Measurements from ENCODE around the gene CASK. TPM values are rescaled to one million over a fixed set of nuclear protein-coding genes. Genes with fewer than 3 reads are reported as not detected.

Gene CASK
- total and polyA plus RNA-seq, 2 donors (not counting 1 experiment from before 2014, with no cell fraction given): 27.4 to 78.3 TPM

- H3K9ac ChIP-seq (ENCODE audit: insufficient read depth, low read length): no peak overlapping the region
- peak in 1 of 2 donors; percentile 29 for DNase-seq (ENCODE audit: low read depth in 2 of 2)
- TF ChIP-seq CTCF (conservative IDR thresholded peaks at IDR 0.05 in 1 of 2, IDR thresholded peaks at IDR 0.05 in 1 of 2; ENCODE audit: low read depth in 1 of 2, low read length in 2 of 2): no peak
- no peak for TF ChIP-seq EZH2 (IDR thresholded peaks at IDR 0.05; ENCODE audit: low read length, missing control alignments)
- no peaks in the 10 kb centered on the region for H4K20me1 ChIP-seq (ENCODE audit: control insufficient read depth, extremely low read depth, insufficient read depth, low read length)
- no peaks in the 10 kb centered on the region for H3K36me3 ChIP-seq (ENCODE audit: control insufficient read depth, insufficient read depth, low read length)
- no peak overlapping the region for H2AFZ ChIP-seq (ENCODE audit: low read length)
- no peaks in the 10 kb centered on the region for H3K27me3 ChIP-seq (ENCODE audit: control insufficient read depth, insufficient read depth, low read length)
- no peak overlapping the region for H3K4me2 ChIP-seq (ENCODE audit: extremely low read depth, insufficient read depth, low read length)
- H3K4me3 ChIP-seq (replicated peaks in 1 of 4; ENCODE audit: control extremely low read depth in 1 of 4, insufficient read depth in 1 of 4, low read depth in 3 of 4, low read length in 4 of 4): no peak overlapping the region
- H3K4me1 ChIP-seq (ENCODE audit: control insufficient read depth, extremely low read depth, insufficient read depth, low read length): no peaks in the 10 kb centered on the region
- H3K27ac ChIP-seq (ENCODE audit: insufficient read depth, low read length): no peak overlapping the region
- H3K9me3 ChIP-seq (ENCODE audit: control insufficient read depth, insufficient read depth, low read depth, low read length): no peaks in the 10 kb centered on the region
- no peaks in the 10 kb centered on the region for H3K79me2 ChIP-seq (ENCODE audit: control insufficient read depth, insufficient read depth, low read length)
These were observed 255.7 kb downstream of the CASK start for GRCh38 chrX:41667631-41668030.

- DNase-seq (ENCODE audit: low read depth in 2 of 2): peak; percentile 34 to 70
- no peak overlapping the region for H3K4me2 ChIP-seq (ENCODE audit: extremely low read depth, insufficient read depth, low read length)
- no peaks in the 10 kb centered on the region for H3K36me3 ChIP-seq (ENCODE audit: control insufficient read depth, insufficient read depth, low read length)
These were observed 257.1 kb downstream of the CASK start for GRCh38 chrX:41666251-41666650.

GRCh38 chrX:41665686-41666085 is 257.7 kb downstream of the CASK start:
- Histone ChIP-seq H2AFZ (ENCODE audit: low read length) (no peak overlapping the region), H3K4me3 (replicated peaks in 1 of 4; ENCODE audit: control extremely low read depth in 1 of 4, insufficient read depth in 1 of 4, low read depth in 3 of 4, low read length in 4 of 4) (no peak overlapping the region), H3K36me3 (ENCODE audit: control insufficient read depth, insufficient read depth, low read length) (no peaks in the 10 kb centered on the region), H4K20me1 (ENCODE audit: control insufficient read depth, extremely low read depth, insufficient read depth, low read length) (no peaks in the 10 kb centered on the region), H3K79me2 (ENCODE audit: control insufficient read depth, insufficient read depth, low read length) (no peaks in the 10 kb centered on the region), H3K9me3 (ENCODE audit: control insufficient read depth, insufficient read depth, low read depth, low read length) (no peaks in the 10 kb centered on the region), H3K4me1 (ENCODE audit: control insufficient read depth, extremely low read depth, insufficient read depth, low read length) (no peaks in the 10 kb centered on the region), H3K4me2 (ENCODE audit: extremely low read depth, insufficient read depth, low read length) (no peak overlapping the region), H3K27me3 (ENCODE audit: control insufficient read depth, insufficient read depth, low read length) (no peaks in the 10 kb centered on the region), H3K9ac (ENCODE audit: insufficient read depth, low read length) (no peak overlapping the region), H3K27ac (ENCODE audit: insufficient read depth, low read length) (no peak overlapping the region)
- no peak for TF ChIP-seq EZH2 (IDR thresholded peaks at IDR 0.05; ENCODE audit: low read length, missing control alignments)
- TF ChIP-seq CTCF (conservative IDR thresholded peaks at IDR 0.05 in 1 of 2, IDR thresholded peaks at IDR 0.05 in 1 of 2; ENCODE audit: low read depth in 1 of 2, low read length in 2 of 2): no peak
- no peak for DNase-seq (ENCODE audit: low read depth in 2 of 2)

More at GRCh38 chrX:41666251-41666650, 257.1 kb downstream of the CASK start:
- Histone ChIP-seq H4K20me1 (ENCODE audit: control insufficient read depth, extremely low read depth, insufficient read depth, low read length) (no peaks in the 10 kb centered on the region), H2AFZ (ENCODE audit: low read length) (no peak overlapping the region), H3K4me3 (replicated peaks in 1 of 4; ENCODE audit: control extremely low read depth in 1 of 4, insufficient read depth in 1 of 4, low read depth in 3 of 4, low read length in 4 of 4) (no peak overlapping the region), H3K27ac (ENCODE audit: insufficient read depth, low read length) (no peak overlapping the region), H3K9ac (ENCODE audit: insufficient read depth, low read length) (no peak overlapping the region), H3K9me3 (ENCODE audit: control insufficient read depth, insufficient read depth, low read depth, low read length) (no peaks in the 10 kb centered on the region), H3K27me3 (ENCODE audit: control insufficient read depth, insufficient read depth, low read length) (no peaks in the 10 kb centered on the region), H3K4me1 (ENCODE audit: control insufficient read depth, extremely low read depth, insufficient read depth, low read length) (no peaks in the 10 kb centered on the region), H3K79me2 (ENCODE audit: control insufficient read depth, insufficient read depth, low read length) (no peaks in the 10 kb centered on the region)
- no peak for TF ChIP-seq CTCF (conservative IDR thresholded peaks at IDR 0.05 in 1 of 2, IDR thresholded peaks at IDR 0.05 in 1 of 2; ENCODE audit: low read depth in 1 of 2, low read length in 2 of 2)
- TF ChIP-seq EZH2 (IDR thresholded peaks at IDR 0.05; ENCODE audit: low read length, missing control alignments): no peak

Data from fibroblast of lung (primary cell).